Measurements from ENCODE around the gene NOL7. TPM values are rescaled to one million over a fixed set of nuclear protein-coding genes. Genes with fewer than 3 reads are reported as not detected.

Gene NOL7
- total RNA-seq, 1 donor from 2014 or later: 52.0 TPM

DNA sequence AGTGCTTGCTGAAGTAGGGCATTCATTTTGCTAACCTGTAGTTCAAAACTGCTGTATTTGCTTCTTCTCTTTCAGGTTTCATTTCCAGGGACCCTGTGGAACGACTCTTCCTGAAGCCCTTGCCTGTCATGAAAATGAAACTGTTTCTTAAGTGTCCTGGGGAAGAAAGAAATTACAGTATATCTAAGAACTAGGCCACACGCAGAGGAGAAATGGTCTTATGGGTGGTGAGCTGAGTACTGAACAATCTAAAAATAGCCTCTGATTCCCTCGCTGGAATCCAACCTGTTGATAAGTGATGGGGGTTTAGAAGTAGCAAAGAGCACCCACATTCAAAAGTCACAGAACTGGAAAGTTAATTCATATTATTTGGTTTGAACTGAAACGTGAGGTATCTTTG, 3.4 kb upstream of the NOL7 start:
- no peak for TF ChIP-seq CTCF (IDR thresholded peaks at IDR 0.05)
- ATAC-seq: no peak
- Histone ChIP-seq H3K27ac (no peak overlapping the region), H3K36me3 (peaks cover 2% of the 10 kb centered on the region), H3K4me1 (peaks cover 15% of the 10 kb centered on the region), H3K9me3 (no peaks in the 10 kb centered on the region), H3K27me3 (no peaks in the 10 kb centered on the region), H3K4me3 (no peak overlapping the region)
- intact Hi-C loops (cut with DNase I): no loop called here
- no peak for DNase-seq

DNA sequence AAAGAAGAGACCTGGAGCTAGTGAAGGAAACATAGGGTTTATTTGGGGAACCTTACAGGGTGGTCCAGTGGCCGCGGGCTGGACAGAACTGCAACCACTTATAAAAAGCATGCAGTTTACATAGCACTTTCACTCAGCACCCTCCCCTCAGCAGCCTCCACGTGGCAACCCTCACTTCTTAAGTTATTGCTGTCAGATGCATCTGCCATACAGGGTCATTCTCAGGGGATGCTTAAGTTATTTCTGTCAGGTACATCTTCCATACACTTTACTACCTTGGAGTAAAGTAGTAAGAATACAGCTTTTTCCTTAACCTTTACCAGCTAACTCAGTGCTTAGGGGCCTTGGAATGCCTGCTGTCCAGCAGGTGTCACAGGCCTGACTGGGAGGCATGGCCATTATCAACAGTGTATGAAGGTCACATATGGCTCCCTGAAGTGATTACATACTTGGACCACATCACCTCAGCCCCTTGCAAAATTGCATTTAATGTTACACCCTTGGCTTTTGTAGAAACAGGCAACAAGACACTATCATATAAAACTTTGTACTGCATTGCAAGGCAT, 2.0 kb upstream of the NOL7 start:
- intact Hi-C loops (cut with DNase I): no loop called here
- no peak overlapping the region for H3K4me3 ChIP-seq
- peaks cover 16% of the 10 kb centered on the region for H3K4me1 ChIP-seq
- no peaks in the 10 kb centered on the region for H3K27me3 ChIP-seq
- DNase-seq (no peak), ATAC-seq (no peak)
- peaks cover 15% of the 10 kb centered on the region for H3K36me3 ChIP-seq
- no peaks in the 10 kb centered on the region for H3K9me3 ChIP-seq
- TF ChIP-seq CTCF (IDR thresholded peaks at IDR 0.05): no peak
- no peak overlapping the region for H3K27ac ChIP-seq

DNA sequence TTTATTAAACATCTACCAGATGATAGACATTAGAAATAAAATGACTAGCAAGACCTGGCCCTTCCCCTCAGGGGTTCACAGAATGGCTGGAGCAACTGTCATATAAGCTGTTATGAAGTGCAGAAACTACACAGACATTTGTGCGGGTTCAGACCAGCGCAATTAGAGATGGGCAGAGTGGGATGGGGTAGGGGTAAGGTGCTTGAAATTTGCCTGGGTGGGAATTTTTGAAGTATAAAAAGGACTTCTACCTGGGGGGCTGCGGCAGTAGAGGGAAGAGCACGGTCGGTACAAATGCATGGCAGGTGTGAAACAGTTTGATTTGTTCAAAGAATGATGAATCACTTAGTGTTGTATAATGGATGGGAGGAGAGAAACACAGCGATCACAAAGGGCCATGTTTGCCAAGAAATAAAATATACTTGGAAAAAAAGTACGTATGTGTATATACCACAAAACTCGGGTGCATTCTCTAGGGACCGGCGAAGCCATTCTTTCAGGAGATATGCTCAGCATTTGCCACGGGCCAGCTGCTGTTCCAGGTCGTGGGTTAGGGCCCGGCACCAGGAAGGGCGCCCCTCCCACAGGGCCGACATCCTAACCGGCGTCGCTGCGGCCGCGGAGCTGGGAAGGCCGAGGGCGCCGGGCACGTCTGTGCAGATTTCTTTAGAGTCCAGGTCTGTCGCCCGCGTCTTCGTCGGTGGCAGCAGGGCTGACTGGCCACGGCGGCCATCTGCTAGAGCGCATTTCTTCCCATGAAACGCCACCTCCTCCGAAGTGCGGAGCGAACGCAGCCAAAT, 809 bp upstream of the NOL7 start:
- DNase-seq (peak; percentile 81), ATAC-seq (peak; percentile 62)
- intact Hi-C loops (cut with DNase I): no loop called here

GRCh38 chr6:13615792-13616120, 621 bp downstream of the NOL7 start:
- DNase-seq: peak; percentile 79
- ATAC-seq: peak; percentile 30
- no peak for TF ChIP-seq CTCF (IDR thresholded peaks at IDR 0.05)
- Histone ChIP-seq H3K4me1 (peaks cover 16% of the 10 kb centered on the region), H3K4me3 (peak overlapping the region; percentile 65), H3K36me3 (peaks cover 39% of the 10 kb centered on the region), H3K27ac (peak overlapping the region; percentile 90), H3K27me3 (no peaks in the 10 kb centered on the region), H3K9me3 (no peaks in the 10 kb centered on the region)
- intact Hi-C loops (cut with DNase I): no loop called here

More for the DNA sequence above, 809 bp upstream of the NOL7 start:
- H3K27ac ChIP-seq: peak overlapping the region; percentile 90
- H3K9me3 ChIP-seq: no peaks in the 10 kb centered on the region
- no peak for TF ChIP-seq CTCF (IDR thresholded peaks at IDR 0.05)
- H3K4me1 ChIP-seq: peaks cover 16% of the 10 kb centered on the region
- peak overlapping the region; percentile 65 for H3K4me3 ChIP-seq
- H3K27me3 ChIP-seq: no peaks in the 10 kb centered on the region
- peaks cover 25% of the 10 kb centered on the region for H3K36me3 ChIP-seq

- H3K9me3 ChIP-seq: no peaks in the 10 kb centered on the region
- intact Hi-C loops (cut with DNase I): no loop called here
- H3K27me3 ChIP-seq: no peaks in the 10 kb centered on the region
- no peak overlapping the region for H3K27ac ChIP-seq
- no peak for TF ChIP-seq CTCF (IDR thresholded peaks at IDR 0.05)
- ATAC-seq (no peak), DNase-seq (no peak)
- H3K4me1 ChIP-seq: peaks cover 16% of the 10 kb centered on the region
- H3K36me3 ChIP-seq: peaks cover 52% of the 10 kb centered on the region
- H3K4me3 ChIP-seq: no peak overlapping the region
These were observed 1.9 kb downstream of the NOL7 start for GRCh38 chr6:13617066-13617465.
